ENCODE results near the gene FAM43B. TPM values are rescaled to one million over a fixed set of nuclear protein-coding genes. Genes with fewer than 3 reads are reported as not detected.

FAM43B gene
- total and polyA plus RNA-seq, 10 of the 15 experiments (the other 5 are each of a cell fraction or from before 2014, with no cell fraction given) = not detected

DNA sequence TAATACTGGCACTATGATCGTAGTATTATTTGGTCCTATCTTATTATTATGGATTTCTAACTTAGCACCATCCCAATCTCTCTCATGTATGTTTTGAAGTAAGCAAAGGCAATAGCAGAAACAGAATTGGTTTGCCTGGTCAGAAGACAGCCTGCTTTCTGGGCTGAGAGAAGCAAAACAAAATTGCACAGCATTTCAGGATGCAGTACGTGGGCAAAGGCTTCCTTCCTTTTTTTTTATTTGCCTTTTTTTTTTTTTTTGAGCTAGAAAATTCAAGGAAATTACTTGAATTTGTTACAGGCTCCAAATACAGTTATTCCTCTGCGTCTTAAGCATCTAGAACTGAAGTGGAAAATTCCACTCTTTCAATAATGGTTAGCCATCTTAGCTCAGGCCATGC is 45.3 kb downstream of the FAM43B start:
- H3K9me3 ChIP-seq (replicated peaks; ENCODE audit: control insufficient read depth, insufficient read depth, low read length) = no peaks in the 10 kb centered on the region
- ChIA-PET POLR2A (no interaction called here), RAD21 (ENCODE audit: unreplicated experiment) (no interaction called here), CTCF (no interaction called here), SMC1A (ENCODE audit: uncharacterized antibody, unreplicated experiment) (no interaction called here)
- H4K20me1 ChIP-seq (ENCODE audit: control insufficient read depth, insufficient read depth) = no peaks in the 10 kb centered on the region
- H3K9ac ChIP-seq (ENCODE audit: control insufficient read depth, insufficient read depth, low read length) = no peak overlapping the region
- no peaks in the 10 kb centered on the region for H3K4me1 ChIP-seq (ENCODE audit: control insufficient read depth, insufficient read depth, low read length)
- H3K4me3 ChIP-seq = no peak overlapping the region
- no peaks in the 10 kb centered on the region for H3K79me2 ChIP-seq (ENCODE audit: control insufficient read depth, insufficient read depth, low read length)
- TF ChIP-seq TCF3 (IDR thresholded peaks at IDR 0.05; ENCODE audit: borderline replicate concordance, insufficient read depth, low read depth, low read length) (no peak), ZBED1 (IDR thresholded peaks at IDR 0.05; ENCODE audit: borderline replicate concordance) (no peak), IRF3 (IDR thresholded peaks at IDR 0.05) (no peak), ETV6 (conservative IDR thresholded peaks at IDR 0.05 in 1 of 2, IDR thresholded peaks at IDR 0.05 in 1 of 2; ENCODE audit: borderline replicate concordance in 1 of 2, low read depth in 1 of 2) (no peak), NR2C2 (IDR thresholded peaks at IDR 0.05; ENCODE audit: borderline replicate concordance, control insufficient read depth, insufficient read length, low read depth) (no peak), TBL1XR1 (IDR thresholded peaks at IDR 0.05; ENCODE audit: low read depth, low read length) (no peak), CBFB (IDR thresholded peaks at IDR 0.05; ENCODE audit: low read depth) (no peak), GATAD2B (conservative IDR thresholded peaks at IDR 0.05; ENCODE audit: low read depth) (no peak), RAD21 (IDR thresholded peaks at IDR 0.05; ENCODE audit: insufficient read depth, low read depth, low read length) (no peak), IRF5 (IDR thresholded peaks at IDR 0.05; ENCODE audit: borderline replicate concordance) (no peak)
- TF ChIP-seq, protein P1, sequence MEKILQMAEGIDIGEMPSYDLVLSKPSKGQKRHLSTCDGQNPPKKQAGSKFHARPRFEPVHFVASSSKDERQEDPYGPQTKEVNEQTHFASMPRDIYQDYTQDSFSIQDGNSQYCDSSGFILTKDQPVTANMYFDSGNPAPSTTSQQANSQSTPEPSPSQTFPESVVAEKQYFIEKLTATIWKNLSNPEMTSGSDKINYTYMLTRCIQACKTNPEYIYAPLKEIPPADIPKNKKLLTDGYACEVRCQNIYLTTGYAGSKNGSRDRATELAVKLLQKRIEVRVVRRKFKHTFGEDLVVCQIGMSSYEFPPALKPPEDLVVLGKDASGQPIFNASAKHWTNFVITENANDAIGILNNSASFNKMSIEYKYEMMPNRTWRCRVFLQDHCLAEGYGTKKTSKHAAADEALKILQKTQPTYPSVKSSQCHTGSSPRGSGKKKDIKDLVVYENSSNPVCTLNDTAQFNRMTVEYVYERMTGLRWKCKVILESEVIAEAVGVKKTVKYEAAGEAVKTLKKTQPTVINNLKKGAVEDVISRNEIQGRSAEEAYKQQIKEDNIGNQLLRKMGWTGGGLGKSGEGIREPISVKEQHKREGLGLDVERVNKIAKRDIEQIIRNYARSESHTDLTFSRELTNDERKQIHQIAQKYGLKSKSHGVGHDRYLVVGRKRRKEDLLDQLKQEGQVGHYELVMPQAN (conservative IDR thresholded peaks at IDR 0.05) = no peak
- 13% methylated on average over 3 of the region's 3 CpGs for WGBS (ENCODE audit: insufficient coverage, insufficient replicate concordance, low lambda C conversion rate, missing lambda C conversion rate)
- no TSS peak for BruUV-seq (replicated peaks)
- no peaks in the 10 kb centered on the region for H3K27me3 ChIP-seq (replicated peaks in 1 of 2; ENCODE audit: control insufficient read depth in 2 of 2, insufficient read depth in 2 of 2, low read length in 1 of 2)
- no peak for ATAC-seq
- no peak overlapping the region for H3K27ac ChIP-seq (ENCODE audit: control insufficient read depth, insufficient read depth)
- in situ Hi-C loops (cut with MboI) (no loop called here), intact Hi-C loops (cut with micrococcal nuclease; ENCODE audit: unreplicated experiment) (no loop called here)
- no peak for DNase-seq (ENCODE audit: low read depth, low spot score)
- no peak overlapping the region for H2AFZ ChIP-seq (ENCODE audit: control insufficient read depth, low read depth, low read length)
- H3K4me2 ChIP-seq (ENCODE audit: control insufficient read depth, insufficient read depth) = no peak overlapping the region
- no peaks in the 10 kb centered on the region for H3K36me3 ChIP-seq (ENCODE audit: control insufficient read depth in 2 of 2, insufficient read depth in 2 of 2, low read length in 1 of 2)
- no peak for FAIRE-seq

All from GM12878 (cell line).